Measurements from ENCODE around the gene PACSIN1.

The PACSIN1 gene

DNA sequence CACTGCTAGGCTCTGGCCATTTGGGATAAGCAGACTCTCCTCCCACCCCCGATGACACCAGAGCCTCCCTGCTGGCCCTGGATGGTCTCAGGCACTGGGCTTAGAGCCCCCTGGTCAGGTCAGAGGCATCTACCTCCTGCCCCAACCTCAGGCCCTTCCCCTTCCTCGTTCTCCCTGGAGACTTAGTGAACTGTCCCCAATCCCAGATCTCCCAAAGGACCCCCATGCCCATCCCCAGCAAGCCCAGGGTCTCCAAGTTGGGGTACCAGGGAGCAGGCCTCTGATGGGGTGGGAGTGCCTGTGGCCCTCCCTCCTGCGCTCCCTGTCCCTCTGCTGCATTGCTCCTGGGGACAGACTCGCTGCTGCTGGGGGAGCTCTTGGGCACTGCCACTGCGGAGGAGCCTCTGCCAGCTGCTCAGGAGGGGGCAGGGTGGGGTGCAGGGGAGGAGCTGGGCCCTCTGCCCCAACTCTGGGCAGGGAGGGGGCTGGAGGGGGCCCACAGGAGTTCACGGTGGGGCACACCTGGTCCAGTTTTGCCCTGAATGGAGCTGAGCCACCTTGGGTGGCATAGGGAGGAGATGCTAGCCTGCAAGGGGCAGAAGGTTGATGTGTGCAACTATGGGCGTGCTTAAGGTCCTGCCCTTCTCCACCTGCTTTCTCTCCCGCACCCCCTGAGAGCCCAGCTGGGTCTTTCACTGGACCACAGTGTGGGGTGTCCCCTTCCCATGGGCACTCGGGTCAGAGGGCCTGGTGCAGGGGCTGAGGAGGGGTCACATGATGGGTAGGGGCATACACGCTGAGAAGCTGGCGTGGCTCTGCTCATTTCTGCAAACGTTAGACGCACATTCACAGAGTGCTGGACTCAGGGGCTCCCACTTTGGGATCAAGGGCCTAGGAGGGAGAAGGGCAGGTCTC is 49.9 kb downstream of the PACSIN1 start:
- DNase-seq: no peak

DNA sequence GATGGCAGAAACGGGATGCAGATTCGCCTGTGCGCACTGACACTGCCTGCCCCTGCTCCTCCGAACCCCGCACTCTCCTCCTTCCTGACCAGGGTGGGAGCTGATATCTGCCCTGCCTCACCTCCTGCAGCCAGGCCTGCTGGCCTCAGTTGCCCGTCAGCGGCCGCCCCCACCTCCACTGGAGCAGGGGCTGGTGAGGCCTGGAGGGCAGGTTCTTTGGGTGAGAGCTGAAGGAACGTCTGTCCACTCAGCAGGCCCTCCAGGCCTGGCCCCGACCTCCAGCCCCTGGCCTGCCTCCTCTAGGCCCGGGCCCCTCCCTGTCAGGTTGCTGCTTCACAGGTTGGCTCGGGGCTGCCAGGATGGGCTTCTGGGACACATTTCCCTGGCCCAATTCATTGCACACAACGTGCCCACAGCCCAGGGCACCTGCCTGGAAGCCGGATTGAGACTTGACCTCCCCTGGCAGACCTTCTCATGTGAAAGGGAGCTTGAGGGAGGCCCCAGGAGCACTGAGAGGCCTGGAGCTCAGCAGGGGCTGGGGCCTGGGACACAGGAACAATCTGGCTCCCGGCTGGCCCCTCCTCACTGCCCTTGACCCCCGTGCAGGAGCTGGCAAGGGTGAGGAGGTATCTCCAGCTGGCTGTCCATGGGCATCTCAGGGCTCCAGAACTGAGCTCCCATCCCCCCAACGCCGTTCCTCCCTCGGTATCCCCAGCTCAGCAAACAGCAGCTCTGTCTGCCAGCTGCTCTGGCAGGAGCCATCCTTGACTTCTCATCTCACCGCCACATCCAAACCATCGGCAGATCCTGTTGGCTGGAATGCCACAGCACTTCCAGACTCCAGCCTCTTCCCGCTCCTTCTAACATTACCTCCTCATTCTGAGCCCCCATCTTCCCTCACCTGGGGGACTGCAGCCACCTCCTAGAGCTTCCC is 50.8 kb downstream of the PACSIN1 start:
- DNase-seq: no peak

DNA sequence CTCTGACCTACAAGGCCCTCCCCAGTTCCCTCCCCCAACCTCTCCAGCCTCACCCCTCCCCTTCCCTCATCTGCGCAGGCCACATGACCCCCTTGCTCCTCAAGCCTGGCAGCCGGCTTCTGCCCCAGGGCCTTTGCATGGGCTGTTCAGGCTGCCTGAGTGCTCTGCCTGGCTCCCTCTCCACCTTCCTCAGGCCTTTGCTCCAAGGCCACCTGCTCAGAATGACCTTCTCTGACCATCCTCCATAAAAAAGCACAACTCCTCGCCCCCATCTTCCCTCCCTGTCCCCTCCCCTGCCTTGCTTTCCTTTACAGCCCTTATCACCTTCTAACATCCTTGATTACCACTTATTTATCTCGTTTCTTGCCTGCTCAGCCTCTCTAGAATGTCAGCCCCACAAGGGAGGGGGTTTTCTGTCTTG is 51.6 kb downstream of the PACSIN1 start:
- no peak for DNase-seq

DNA sequence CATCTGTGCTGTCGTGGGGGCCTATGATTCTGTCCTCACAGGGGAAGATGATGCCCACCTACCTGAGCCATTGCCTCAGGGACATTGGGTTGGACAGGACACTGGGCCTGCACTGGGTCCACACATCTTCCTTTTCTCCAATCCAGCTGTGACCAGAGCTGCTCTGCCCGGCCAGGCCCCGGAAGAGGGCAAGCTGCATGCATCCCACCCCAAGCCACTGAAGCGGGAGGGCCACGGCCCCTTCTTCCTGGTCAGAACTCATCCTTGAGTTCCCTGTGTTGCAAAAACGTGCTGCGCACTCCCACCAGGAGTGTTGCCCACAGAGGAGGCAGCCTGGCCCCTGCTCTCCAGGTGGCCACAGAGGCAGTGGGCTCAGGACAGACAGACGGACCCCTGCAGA is 52.1 kb downstream of the PACSIN1 start:
- DNase-seq: no peak

DNA sequence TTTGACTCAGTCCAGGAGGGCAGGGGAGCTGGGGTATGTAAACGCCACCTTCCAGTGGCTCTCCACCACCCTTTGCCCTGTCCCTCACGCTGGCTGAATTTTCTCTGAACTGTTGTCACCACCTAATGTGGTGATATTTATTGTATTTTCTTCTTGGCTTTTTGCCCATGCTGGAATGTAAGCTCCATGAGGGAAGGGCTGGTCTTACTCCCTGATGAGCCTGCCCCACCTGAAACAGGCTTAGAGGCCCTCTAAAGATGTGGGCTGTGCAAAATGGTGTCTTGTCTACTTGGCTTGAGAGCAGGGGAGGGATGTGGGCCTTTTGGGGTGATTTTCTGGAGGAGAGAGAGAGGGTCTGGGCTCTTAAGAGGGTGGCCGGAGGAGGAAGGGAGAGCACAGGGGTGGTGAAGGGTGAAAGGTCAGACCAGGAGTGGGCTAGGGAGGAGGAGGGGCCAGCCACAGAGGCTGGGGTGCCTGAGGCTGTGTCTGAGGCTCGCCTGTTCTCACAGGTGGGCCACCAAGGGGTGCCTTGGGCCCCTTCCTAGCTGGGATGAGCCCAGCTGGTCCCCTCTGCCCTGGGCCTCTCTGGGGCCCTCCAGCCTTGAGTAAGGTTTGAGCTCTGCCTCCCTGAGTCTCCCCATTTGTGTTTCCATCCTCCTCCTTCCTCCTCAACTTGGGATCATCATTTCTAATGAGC is 52.9 kb downstream of the PACSIN1 start:
- no peak for DNase-seq

DNA sequence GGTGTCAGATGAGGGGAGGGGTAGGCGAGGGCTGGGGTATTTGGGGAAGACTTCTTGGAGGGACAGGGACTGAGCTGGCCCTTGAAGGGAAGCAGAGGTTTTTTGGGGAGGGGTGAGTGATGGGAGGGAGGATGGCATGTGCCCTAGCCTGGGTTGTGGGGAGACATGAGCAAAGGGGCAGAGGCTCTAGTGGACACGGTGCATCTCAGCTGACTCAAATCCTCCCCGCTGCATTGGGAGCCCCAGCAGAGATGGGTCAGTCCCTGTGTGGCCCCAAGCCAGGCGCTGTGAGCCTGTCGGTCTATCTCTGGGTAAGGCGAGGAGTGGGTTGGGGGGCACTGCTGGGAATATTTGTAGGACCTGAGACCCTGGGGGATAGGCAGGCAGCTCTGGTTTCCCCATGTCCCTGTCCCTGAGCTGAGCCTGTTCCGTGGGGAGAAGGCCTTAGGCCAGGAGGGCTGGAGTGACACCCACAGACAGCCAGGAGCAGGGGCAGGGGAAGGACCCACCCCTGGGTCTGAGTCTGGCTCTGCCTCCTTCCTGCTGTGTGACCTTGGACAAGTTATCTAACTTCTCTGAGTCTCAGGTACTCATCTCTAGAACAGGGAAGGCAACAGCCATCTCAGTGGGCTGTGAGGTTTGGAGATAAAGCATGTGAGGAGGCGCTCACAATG is 54.2 kb downstream of the PACSIN1 start:
- no peak for DNase-seq

DNA sequence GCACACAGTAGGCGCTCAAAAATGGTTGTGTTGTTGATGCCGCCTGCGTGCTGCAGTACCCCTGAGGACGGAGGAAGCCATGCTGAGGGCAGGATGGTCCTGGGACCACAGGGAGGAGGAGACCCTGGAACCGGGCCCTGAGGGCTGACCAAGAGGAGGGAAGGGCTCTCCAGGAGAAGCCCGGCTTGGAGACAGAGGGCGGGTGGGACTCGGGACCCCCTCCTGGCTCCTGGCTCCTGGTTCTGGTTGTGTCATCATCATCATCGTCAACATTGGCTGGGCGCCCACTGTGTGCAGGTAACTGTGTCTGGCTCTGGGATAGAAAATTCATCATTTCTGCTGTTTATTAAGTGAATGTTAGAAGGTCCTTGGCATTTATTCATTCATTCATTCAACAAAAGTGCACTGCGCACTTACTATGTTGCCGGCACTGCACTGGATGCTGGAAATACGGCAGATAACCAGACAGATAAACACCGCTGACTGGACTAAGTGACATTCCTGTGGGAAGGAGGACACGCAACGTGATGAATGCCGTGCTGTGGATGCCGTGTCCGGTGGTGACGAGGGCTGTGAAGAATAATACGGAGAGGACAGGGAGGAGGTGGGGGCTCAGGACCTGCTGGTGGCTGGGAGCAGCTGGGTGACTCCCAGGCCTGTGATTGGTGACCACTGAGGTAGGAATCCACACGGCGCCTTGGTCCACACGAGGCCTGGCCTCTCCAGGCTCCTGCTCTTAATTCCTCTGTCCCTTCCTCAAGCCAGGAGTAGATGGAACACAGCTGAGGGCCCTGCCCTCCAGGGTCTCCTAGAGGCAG is 55.0 kb downstream of the PACSIN1 start:
- DNase-seq: no peak

DNA sequence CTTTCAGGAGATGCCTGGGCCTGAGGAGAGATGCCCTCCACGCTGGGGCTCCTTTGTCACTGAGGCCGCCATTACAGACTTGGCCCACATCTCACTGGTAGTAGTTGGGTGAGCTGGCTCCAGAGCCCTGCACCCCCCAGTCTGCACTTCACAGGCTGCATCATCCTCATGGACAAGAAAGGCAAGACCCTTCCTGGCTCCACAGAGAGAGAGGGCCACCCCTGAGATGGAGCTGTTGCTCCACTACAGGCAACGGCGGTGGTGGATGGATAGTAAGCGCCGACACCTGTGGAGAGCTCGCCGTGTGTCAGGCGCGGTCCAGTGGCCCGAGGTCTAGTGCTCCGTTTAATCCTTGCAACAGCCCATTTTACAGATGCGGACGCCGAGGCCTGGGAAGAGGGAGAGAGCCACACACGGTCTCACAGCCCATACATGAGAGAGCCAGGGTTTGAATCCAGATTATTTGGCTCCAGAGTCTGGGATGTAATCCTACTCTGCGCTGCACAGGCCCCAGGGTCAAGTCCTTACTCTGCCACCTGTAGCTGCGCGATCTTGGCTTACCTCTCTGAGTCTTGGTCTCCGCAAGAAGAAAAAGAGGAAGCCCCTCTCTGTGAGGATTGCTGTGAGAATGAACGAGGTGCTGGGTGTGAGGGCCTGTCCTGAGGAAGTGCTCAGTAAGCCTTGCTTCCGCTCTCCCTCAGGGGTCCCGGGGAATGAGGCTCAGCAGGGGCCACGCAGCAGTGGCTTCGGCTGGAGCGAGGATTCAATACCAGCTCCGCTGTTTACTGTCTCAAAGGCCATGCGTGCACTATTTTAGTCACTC is 55.8 kb downstream of the PACSIN1 start:
- no peak for DNase-seq

DNA sequence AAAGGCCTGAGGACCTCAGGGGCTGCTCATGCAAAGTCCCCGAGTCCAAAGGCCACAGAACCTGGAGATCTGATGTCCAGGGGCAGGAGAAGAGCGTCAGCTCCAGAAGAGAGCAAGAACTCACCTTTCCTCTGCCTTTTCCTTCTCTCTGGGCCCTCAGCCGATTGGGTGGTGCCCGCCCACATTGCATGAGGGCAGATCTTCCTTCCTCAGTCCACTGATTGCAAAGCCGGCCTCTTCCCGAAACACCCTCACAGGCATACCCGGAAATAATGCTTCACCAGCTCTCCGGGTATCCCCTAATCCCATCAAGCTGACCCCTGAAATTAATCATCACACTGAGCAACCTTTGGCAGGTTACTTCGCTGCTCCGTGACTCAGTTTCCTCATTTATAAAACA is 56.9 kb downstream of the PACSIN1 start:
- DNase-seq: no peak

DNA sequence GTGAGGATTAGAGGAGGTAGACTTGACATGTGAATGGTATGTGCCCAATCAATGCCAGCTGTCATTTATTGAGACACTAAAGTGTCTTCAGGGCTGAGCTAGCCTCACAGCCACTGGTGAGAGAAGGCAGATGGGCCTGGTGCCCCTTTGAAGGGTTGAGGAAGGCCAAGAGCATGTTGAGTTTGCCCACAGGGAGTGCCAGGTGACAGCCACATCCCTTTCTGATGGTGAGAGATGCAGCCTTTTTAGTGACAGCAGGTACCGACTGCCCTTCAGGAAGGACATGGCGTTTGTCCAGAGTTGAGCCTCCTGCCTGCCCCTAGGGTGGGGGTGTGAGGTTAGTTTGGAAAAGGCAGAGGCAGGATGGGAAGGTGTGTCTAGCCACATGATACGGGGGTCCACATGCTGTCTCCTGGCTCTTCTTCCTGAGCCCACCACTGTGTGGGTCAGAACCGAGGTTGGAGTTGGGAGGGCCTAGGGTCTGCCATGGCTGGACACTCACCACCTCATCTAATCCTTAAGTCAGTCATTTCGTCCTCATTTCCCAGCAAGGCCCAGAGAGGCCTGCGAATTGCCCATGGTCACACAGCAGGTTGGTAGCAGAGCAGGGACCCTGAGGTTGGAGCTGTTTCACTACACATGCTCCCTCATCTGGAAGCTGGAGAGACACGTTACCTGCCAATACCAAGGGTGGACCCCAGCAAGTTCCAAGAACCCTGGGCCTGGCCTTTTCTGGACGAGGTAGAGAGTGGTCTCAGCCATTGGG is 57.7 kb downstream of the PACSIN1 start:
- DNase-seq: no peak

DNA sequence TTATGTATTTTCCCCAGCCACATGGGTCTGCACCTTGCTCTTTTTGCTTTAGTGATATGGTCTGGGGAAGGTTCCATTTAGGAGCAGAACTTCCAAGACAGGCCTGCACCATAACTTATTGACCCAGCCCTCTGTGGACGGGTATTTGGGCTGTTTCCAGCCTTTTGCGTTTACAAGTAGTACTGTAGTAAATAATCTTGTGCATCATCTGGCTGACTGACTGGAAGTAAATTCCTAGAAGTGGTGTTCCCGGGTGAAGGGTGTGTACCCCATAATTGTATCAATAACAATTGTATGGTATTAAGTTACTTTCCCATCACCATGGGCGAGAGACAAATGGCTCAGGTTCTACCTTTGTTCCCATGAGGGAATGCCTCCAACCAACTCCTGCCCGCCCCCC is 58.6 kb downstream of the PACSIN1 start:
- no peak for DNase-seq

DNA sequence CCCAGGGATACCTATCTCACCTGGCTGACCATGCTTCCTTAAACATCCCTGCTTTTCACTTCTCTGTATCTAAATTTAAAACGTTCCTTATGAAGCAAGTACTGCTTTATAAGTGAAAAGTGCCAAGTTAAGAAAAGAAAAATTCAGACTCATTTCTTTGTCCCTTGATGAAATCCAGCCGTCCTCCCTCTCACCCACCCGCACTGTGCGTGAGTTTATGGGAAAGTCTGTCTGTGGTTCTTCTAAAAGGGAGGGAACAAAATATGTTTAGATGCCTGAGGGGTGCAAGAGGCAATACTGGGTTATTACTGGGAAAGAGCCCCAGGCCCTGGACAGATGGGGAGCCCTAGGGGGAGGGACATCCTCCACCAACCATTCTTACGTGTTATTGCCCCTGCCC is 59.1 kb downstream of the PACSIN1 start:
- no peak for DNase-seq

DNA sequence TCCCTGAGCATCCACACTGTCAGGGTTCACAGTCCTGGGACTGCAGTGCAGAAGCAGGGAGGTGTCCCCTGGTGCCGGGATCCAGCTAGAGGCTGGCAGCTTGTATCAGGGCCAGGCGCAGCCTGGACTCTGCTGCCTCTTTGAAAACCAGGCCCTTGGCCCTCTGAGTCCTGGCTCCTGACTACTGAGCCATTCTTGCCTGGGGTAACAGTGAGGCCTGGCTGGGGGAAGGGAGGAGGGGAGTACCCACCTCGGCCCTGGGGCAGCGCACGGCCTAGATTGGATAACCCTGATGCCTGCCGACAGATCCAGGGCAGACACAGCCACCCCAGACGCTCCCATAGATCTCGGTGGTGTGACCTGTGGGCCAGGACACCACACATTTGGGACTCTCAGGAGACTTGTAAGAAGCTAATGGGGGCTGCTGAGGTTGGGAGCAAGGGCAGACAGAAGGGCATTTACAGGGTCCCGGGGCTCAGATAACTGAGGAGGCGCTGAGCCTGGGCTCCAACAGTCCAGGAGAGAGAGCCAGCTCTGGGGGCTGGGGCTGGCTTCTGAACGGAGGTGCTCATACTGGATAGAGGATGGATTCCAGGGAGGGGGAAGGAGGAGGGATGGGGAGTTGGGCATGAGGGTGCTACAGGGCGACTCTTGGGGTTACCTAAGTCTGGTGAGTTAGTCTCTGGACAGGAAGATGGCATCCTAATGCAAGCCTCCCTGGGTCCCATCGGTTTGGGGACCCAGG is 59.7 kb downstream of the PACSIN1 start:
- no peak for DNase-seq

DNA sequence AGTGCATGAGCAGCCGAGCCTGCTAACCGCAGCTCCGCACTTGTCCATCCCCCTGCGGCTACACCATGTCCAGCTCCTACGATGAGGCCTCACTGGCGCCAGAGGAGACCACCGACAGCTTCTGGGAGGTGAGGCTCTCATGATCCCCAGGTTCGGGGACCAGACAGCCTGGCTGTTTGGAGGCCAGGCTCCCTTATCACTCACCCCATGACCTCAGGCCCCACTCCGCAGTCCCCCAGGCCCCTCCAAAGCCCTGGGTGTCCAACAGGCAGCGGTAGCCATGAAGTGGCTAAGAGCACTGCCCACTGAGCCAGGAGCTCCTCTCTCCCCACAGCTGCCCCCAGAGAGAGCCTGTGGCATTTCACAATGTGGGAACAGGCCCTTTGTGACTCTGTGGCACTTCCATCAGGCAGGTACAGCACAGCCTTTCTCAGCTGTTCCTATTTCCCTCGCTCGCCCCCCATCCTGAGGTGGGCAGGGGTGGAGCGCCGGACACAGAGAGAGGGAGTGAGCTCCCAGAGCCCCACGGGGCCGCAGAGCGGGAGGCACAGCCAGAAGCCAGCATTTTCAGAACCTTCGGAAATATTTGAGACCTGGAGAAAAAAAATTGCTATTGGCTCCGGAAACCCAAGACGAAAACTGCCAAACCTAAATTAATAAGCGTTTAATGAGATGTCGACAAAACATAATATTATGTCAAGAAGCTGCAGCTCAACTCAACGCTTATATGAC is 60.5 kb downstream of the PACSIN1 start:
- no peak for DNase-seq

DNA sequence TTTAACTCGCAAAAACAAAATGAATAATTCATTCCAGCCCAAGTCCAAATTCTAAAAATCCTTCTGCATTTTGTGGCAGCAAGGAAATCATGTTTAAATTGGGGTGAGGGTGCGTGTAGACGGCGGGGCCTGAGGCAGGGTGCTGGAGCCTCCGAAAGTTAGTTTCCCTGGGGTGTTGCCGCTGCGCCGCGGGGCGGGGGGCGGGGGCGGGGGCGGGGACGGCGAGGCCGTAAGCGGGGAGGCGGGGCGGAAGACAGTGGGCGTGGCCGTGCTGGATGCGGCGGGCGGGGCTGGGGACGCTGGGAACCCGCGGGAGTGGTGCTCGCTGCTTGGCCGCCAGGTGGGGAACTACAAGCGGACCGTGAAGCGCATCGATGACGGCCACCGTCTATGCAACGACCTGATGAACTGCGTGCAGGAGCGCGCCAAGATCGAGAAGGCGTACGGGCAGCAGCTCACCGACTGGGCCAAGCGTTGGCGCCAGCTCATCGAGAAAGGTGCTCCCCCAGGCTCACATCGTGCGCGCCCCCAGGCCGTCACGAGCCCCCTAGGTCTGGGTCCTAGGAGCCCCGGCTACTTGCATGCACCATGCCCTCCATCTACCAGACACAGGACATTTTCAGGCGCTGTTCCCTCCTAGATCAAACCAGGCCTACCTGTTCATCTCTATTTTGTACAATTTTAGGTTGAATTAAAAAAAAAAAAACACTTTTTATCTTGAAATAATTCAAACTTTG is 61.3 kb downstream of the PACSIN1 start:
- DNase-seq: no peak

DNA sequence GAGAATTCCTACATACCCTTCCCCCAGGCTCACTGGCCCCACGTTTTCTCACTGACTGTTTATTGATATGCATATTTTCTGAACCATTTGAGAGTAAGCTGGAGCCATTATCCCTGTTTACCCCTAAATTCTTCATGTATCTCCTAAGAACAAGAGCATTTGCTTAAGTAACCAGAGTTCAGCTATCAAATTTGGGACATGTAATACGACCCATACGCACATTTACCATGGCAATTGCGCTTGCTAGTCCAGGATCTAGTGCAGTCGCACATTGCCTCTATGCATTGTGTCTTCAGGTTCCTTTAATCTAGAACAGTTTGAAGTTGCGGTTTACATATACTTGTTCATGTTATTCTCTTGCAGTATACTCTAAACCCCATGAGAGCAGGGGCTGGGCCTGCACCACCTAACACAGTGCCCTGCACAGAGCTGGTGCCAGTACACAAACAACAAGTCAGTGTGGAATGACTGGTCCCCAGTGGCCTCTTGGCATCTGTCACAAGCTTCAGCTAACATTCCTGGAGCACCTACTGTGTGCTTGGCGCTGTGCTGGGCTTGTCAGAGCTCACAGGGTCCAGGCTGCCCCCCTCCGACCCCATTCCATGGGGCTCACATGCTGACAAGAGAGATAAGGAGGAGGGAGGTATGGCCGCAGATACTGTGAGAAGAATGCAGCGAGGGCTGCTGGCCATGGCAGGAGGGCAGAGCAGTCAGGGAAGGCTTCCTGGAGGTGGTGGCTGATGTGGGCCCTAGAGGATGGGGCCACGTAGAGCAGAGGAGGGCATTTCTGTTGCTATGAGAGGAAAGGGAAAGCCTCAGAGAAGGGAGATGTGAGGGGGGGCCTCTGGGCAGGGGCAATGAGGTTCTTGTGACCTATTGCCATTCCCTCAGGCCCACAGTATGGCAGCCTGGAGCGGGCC is 62.1 kb downstream of the PACSIN1 start:
- no peak for DNase-seq

Data from cortex of kidney (tissue), 1 donor.